Stimulated activated CD4-positive, alpha-beta T cell treated with anti-CD3 and anti-CD28 coated beads, Interleukin-15, amount 100 ng/mL, for 1 hour (primary cell): ENCODE data around the gene DNMT3B.

Experiments
- DNase-seq, 2 donors: peaks; one replicate each; pipeline ENCODE4 v3.0.0-alpha.2; 2020; ENCODE audit warnings: low read depth in 1 of 2, low spot score in 1 of 2

Gene DNMT3B

DNA sequence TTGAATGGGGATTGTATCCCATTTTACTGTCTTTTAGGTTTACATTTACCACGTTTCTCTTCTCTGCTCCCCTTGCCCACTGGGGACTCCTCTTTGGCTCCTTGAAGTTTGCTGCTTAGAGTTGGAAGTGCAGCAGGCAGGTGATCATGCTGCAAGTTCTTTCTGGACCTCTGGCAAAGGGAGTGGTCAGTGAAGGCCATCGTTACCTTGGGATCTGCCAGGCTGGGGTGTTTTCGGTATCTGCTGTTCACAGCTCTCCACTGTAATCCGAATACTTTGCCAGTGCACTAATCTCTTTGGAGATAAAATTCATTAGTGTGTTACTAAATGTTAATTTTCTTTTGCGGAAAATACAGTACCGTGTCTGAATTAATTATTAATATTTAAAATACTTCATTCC is 87.4 kb downstream of the DNMT3B start:
- no peak for DNase-seq

DNA sequence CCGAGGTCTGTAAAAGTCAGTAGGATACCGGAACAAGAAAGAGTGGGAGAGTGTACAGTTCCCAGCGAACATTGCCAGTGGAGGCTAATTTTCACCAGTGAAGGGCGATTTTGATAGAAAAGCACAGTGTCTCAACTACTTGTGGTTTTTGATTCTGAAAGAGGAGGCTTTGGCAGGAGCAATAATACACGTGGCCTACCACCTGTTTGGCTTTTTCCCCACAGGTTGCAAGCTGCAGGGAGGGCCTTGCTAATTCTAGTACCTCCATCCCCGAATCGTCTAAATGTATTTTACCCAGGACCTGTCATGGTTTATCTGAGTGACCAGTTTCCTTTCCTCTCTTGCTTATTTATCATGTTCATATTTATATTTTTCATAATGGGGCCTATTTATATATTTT is 93.2 kb downstream of the DNMT3B start:
- no peak for DNase-seq

- no peak for DNase-seq
Observed at GRCh38 chr20:32858189-32858588, 96.0 kb downstream of the DNMT3B start.
